Mesendoderm (in vitro differentiated cells): ENCODE measurements around the gene MFAP3L. TPM values are rescaled to one million over a fixed set of nuclear protein-coding genes. Genes with fewer than 3 reads are reported as not detected.

ENCODE experiments used
- DNase-seq: peaks from one replicate; pipeline ENCODE4 v3.0.0; 2013
- H2AK5ac ChIP-seq: 2 replicates; pipeline ENCODE4 v1.6.1; 2013; ENCODE audit warnings: low read length, inconsistent platforms
- H2BK120ac ChIP-seq: 2 replicates; pipeline ENCODE4 v1.6.1; 2013; ENCODE audit warnings: low read depth, mild to moderate bottlenecking, low read length, moderate library complexity, mixed read lengths
- H2BK15ac ChIP-seq: replicated peaks from 2 replicates; pipeline ENCODE4 v1.6.1; 2013; ENCODE audit warnings: low read depth, mild to moderate bottlenecking, moderate library complexity
- H2BK5ac ChIP-seq: 2 replicates; pipeline ENCODE4 v1.6.1; 2013; ENCODE audit warnings: low read length, inconsistent platforms
- H3K18ac ChIP-seq: 2 replicates; pipeline ENCODE4 v1.6.1; 2013; ENCODE audit warnings: mild to moderate bottlenecking, low read length, mixed read lengths
- H3K23ac ChIP-seq: one replicate; pipeline ENCODE4 v1.6.1; 2013; ENCODE audit warnings: low read length
- H3K27ac ChIP-seq: 2 replicates; pipeline ENCODE4 v1.5.1; 2013; ENCODE audit warnings: low read depth, mild to moderate bottlenecking, inconsistent platforms, low read length, moderate library complexity
- H3K27me3 ChIP-seq: 2 replicates; pipeline ENCODE4 v1.6.1; 2013; ENCODE audit warnings: low read length, control low read depth, mild to moderate bottlenecking, inconsistent platforms; ENCODE audit not compliant: insufficient read depth, poor library complexity
- H3K36me3 ChIP-seq: 2 replicates; pipeline ENCODE4 v1.6.1; 2013; ENCODE audit warnings: low read length, inconsistent platforms; ENCODE audit not compliant: control insufficient read depth, insufficient read depth
- H3K4ac ChIP-seq: one replicate; pipeline ENCODE4 v1.6.1; 2013; ENCODE audit warnings: low read depth, mild to moderate bottlenecking, low read length, moderate library complexity
- H3K4me1 ChIP-seq: 2 replicates; pipeline ENCODE4 v1.6.1; 2013; ENCODE audit warnings: low read depth, low read length, inconsistent platforms; ENCODE audit not compliant: control insufficient read depth
- H3K4me2 ChIP-seq: 2 replicates; pipeline ENCODE4 v1.6.1; 2013; ENCODE audit warnings: low read length
- H3K4me3 ChIP-seq: 2 replicates; pipeline ENCODE4 v1.5.1; 2013; ENCODE audit warnings: mild to moderate bottlenecking, low read length
- H3K56ac ChIP-seq: one replicate; pipeline ENCODE4 v1.6.1; 2013; ENCODE audit warnings: low read length
- H3K79me1 ChIP-seq: 2 replicates; pipeline ENCODE4 v1.6.1; 2013; ENCODE audit warnings: low read length, inconsistent platforms
- H3K79me2 ChIP-seq: 2 replicates; pipeline ENCODE4 v1.6.1; 2013; ENCODE audit warnings: mild to moderate bottlenecking, low read length; ENCODE audit not compliant: control insufficient read depth, insufficient read depth
- H3K9ac ChIP-seq: 2 replicates; pipeline ENCODE4 v1.6.1; 2013; ENCODE audit warnings: low read length, inconsistent platforms
- H4K5ac ChIP-seq: one replicate; pipeline ENCODE4 v1.6.1; 2013; ENCODE audit warnings: low read length
- H4K8ac ChIP-seq: one replicate; pipeline ENCODE4 v1.6.1; 2013; ENCODE audit warnings: low read depth, mild to moderate bottlenecking, control low read depth, low read length, moderate library complexity
- WGBS: extraction: QIAGEN DNeasy Blood & Tissue Kit; methylation state at CpG from one replicate; pipeline ENCODE4 v1.1.7; 2013; ENCODE audit warnings: low lambda C conversion rate, missing lambda C conversion rate; ENCODE audit not compliant: insufficient coverage; ENCODE audit errors: extremely low coverage; 5-methylcytosine and 5-hydroxymethylcytosine counted together
- polyA plus RNA-seq, 2 experiments: library from polyadenylated mRNA; stranded (reverse); fragments of 200-250 nt; gene quantifications; one replicate each; pipeline ENCODE4 v1.2.3, GENCODE V29; 2013

The MFAP3L gene
- polyA plus RNA-seq (2013, experiment 1 of 2): 8.4 TPM
- 9.6 TPM for polyA plus RNA-seq (2013, experiment 2 of 2)

DNA sequence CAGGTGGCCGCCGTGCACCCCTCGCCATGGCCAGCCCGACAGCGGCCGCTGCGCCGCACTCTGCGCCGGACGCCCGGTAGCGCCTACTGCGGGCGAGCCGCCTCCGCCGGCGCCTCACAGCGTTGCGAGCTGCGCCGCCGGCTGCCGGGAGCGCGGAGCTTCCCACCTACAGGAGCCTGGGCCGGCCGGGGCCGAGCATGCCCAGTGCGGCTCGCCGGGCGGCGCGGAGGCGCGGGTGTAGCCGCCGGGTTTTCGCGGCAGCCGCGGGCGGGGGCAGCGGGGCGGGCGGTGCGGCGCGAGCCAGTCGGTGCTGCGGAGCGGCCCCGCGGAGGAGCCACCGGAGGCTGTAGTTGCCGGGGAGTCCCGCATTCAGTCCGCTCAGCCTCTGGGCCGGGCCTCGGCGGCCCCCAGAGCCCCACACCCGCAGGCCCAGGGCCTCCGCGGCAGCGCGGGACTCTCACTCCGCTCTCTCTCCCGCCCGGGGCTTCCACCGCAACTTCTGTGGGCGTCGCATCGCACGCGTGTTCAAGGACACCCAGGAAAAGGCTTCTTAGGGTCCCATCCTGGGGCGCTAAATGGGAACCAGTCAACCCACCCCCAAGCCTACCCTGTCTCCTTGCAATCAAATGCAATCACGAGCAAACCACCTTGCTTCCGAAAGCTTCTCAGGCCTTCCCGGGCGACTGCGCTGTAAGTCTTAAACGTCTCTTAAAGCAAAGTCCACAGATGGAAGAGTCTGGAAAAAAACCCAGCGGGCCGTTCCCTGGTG is at the start of gene MFAP3L:
MFAP3L (minus strand) TSS at position 143 of the 769 bp plus-strand sequence. CDS start 20,518 bp downstream, outside the sequence.
- Histone ChIP-seq H2BK15ac (no peak within 1 kb of the TSS), H3K36me3 (no peaks in the 10 kb centered on the region), H3K9ac (peak within 1 kb of the TSS; percentile 94), H3K4me1 (peaks cover 2% of the 10 kb centered on the region), H3K56ac (peak within 1 kb of the TSS; percentile 93), H3K27ac (peak within 1 kb of the TSS; percentile 96), H3K4me3 (peak within 1 kb of the TSS; percentile 86), H3K18ac (peak within 1 kb of the TSS; percentile 98), H3K79me1 (peaks cover 4% of the 10 kb centered on the region), H3K23ac (peak within 1 kb of the TSS; percentile 51), H3K4ac (peak within 1 kb of the TSS; percentile 97), H4K5ac (no peak within 1 kb of the TSS), H3K27me3 (no peaks in the 10 kb centered on the region), H2BK5ac (peak within 1 kb of the TSS; percentile 56), H4K8ac (peak within 1 kb of the TSS; percentile 66), H2AK5ac (no peak within 1 kb of the TSS), H2BK120ac (no peak within 1 kb of the TSS), H3K4me2 (peak within 1 kb of the TSS; percentile 83), H3K79me2 (no peaks in the 10 kb centered on the region)
- WGBS: no CpG with 5 or more reads among the region's 86 CpGs
- DNase-seq: peak; percentile 94

DNA sequence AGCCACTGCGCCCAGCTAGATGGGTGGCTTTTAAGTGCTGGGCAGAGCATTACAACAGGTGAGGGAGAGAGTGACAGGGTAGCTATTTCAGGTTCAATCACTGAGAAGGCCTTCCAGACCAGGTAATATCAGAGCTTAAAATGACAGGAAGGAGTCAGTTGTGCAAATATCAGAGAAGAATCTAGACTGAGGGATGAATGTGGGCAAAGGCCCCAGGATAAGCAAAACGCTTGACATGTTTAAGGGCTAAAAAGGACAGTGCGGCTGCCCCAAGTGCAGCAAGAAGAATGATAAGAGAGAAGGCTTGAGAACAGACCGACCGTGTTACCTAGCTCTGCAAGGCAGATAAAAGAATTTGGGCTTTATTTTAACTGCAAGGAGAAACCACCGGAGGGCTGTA is 45.0 kb upstream of the MFAP3L start:
- H3K23ac ChIP-seq: no peak overlapping the region
- no peak overlapping the region for H3K18ac ChIP-seq
- no peak overlapping the region for H2BK120ac ChIP-seq
- no peak overlapping the region for H3K27ac ChIP-seq
- H3K4me2 ChIP-seq: no peak overlapping the region
- H2BK5ac ChIP-seq: no peak overlapping the region
- no peak overlapping the region for H3K56ac ChIP-seq
- no peak overlapping the region for H2AK5ac ChIP-seq
- H4K8ac ChIP-seq: no peak overlapping the region
- no peak overlapping the region for H4K5ac ChIP-seq
- H3K27me3 ChIP-seq: no peaks in the 10 kb centered on the region
- no peaks in the 10 kb centered on the region for H3K79me1 ChIP-seq
- peaks cover 1% of the 10 kb centered on the region for H3K36me3 ChIP-seq
- no peak overlapping the region for H2BK15ac ChIP-seq
- WGBS: no CpG with 5 or more reads among the region's 6 CpGs
- H3K4me1 ChIP-seq: no peaks in the 10 kb centered on the region
- no peak overlapping the region for H3K4ac ChIP-seq
- no peak overlapping the region for H3K4me3 ChIP-seq
- DNase-seq: no peak
- H3K79me2 ChIP-seq: no peaks in the 10 kb centered on the region
- H3K9ac ChIP-seq: no peak overlapping the region

DNA sequence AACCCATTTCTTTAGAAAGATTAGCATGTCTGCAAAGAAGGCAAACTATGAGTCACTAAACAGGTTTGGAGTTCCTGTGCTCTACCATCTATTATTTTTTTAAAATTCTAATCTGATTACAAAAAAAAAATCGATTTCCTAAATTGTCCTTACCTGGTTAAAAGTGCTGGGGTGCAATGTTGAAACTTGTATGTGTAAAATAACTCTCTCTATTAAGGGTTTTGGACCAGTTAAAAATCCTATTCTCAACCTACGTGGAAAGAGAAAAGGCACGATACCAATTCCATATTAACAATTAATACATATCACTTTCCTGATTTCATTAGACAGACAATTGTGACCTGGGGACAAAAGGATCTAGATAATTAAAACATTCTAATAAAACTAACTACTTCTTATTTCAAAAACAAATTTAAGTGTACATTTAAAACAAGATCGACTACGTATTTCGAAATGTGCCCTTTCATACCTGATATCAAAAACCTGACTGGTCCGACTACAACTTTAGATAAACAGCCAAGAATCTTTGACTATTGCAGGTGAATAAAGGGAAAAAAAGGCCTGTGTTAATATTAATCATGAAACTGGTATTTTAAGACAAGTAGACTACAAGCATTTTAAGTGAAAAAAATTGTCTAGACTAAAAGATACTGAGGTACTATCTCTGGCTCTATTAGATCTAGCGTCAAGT is 42.4 kb upstream of the MFAP3L start:
- Histone ChIP-seq H3K4me3 (no peak overlapping the region), H3K4me1 (no peaks in the 10 kb centered on the region), H3K79me1 (no peaks in the 10 kb centered on the region), H3K23ac (no peak overlapping the region), H2BK15ac (no peak overlapping the region), H3K56ac (no peak overlapping the region), H3K4ac (no peak overlapping the region), H2AK5ac (no peak overlapping the region), H3K27ac (no peak overlapping the region), H3K27me3 (no peaks in the 10 kb centered on the region), H3K36me3 (peaks cover 1% of the 10 kb centered on the region), H4K8ac (no peak overlapping the region), H2BK120ac (no peak overlapping the region), H4K5ac (no peak overlapping the region), H3K18ac (no peak overlapping the region), H3K79me2 (no peaks in the 10 kb centered on the region), H2BK5ac (no peak overlapping the region), H3K9ac (no peak overlapping the region), H3K4me2 (no peak overlapping the region)
- 100% methylated on average over 3 of the region's 8 CpGs for WGBS
- DNase-seq: no peak

- Histone ChIP-seq H2AK5ac (no peak overlapping the region), H3K27me3 (no peaks in the 10 kb centered on the region), H3K9ac (no peak overlapping the region), H3K27ac (no peak overlapping the region), H3K79me2 (no peaks in the 10 kb centered on the region), H2BK15ac (no peak overlapping the region), H3K4me3 (no peak overlapping the region), H4K8ac (no peak overlapping the region), H3K4me1 (no peaks in the 10 kb centered on the region), H3K18ac (no peak overlapping the region), H3K79me1 (no peaks in the 10 kb centered on the region), H2BK120ac (no peak overlapping the region), H4K5ac (no peak overlapping the region), H3K23ac (no peak overlapping the region), H3K4ac (no peak overlapping the region), H3K36me3 (peaks cover 3% of the 10 kb centered on the region), H3K56ac (no peak overlapping the region), H3K4me2 (no peak overlapping the region), H2BK5ac (no peak overlapping the region)
- no CpG with 5 or more reads among the region's 4 CpGs for WGBS
- DNase-seq: no peak
Measured at GRCh38 chr4:170059421-170059820, 33.2 kb upstream of the MFAP3L start.

DNA sequence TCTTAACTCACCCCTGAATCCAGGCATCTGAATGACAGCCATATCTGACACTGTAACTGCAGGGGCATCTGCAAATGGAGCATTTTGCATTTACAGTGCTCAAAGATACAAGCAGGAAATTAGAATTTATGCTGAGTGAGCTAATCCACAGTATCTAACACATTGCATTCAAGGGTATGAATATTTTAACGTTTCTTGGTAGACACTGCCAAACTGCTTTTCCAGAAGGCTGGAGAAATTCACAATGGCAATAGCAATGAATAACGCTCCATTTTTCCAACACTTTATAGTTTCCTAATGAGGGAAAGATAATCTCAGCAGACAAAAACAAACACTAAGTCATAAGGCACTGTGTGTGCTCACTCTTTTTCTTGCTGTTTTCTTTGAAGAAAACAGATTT is 32.6 kb upstream of the MFAP3L start:
- Histone ChIP-seq H2BK120ac (no peak overlapping the region), H3K18ac (no peak overlapping the region), H3K4ac (no peak overlapping the region), H2BK15ac (no peak overlapping the region), H4K8ac (no peak overlapping the region), H3K23ac (no peak overlapping the region), H3K27ac (no peak overlapping the region), H3K36me3 (peaks cover 3% of the 10 kb centered on the region), H3K9ac (no peak overlapping the region), H3K79me2 (no peaks in the 10 kb centered on the region), H3K27me3 (no peaks in the 10 kb centered on the region), H3K4me2 (no peak overlapping the region), H2BK5ac (no peak overlapping the region), H4K5ac (no peak overlapping the region), H3K4me3 (no peak overlapping the region), H3K79me1 (no peaks in the 10 kb centered on the region), H3K56ac (no peak overlapping the region), H3K4me1 (no peaks in the 10 kb centered on the region), H2AK5ac (no peak overlapping the region)
- DNase-seq: no peak
- no CpG with 5 or more reads among the region's 2 CpGs for WGBS
